HL-60/S4 treated with retinoic acid at 250 ng/mL for 4 days and 3 days (cell line): ENCODE measurements around the gene PLPPR1.

Source experiments
- in situ Hi-C: fragments of 300-500 bp; cut with MboI; formaldehyde crosslinking; loops from 2 replicates; pipeline ENCODE4 v1.7.0; 2022; ENCODE audit warnings: low sequenced_read_pairs

The PLPPR1 gene

DNA sequence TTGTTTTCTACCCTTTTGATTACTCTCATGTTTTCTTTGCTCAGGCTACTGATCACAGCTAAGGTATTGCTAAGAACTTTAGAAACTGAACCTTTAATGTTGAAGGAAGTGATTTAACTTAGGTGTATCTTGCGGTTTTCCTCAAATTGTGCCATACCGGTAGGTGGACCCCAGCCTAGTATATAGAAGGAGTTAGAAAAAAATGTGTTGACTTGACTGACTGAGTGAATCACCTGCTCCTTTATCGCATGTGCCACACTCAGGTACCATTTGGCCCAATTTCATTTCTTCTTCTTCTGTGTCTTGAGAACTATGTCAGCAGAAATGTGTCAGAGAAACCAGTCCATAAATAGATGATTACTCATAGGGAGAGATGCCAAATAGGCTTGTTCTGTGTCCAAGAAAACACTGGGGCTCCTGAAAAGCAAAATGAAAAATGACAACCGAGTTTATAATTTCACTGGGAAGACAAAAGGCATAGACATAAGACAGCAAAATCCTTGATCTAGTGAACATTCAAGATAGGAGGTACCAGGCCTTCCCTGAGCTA is 19.4 kb downstream of the PLPPR1 start:
- in situ Hi-C loops: no loop called here

DNA sequence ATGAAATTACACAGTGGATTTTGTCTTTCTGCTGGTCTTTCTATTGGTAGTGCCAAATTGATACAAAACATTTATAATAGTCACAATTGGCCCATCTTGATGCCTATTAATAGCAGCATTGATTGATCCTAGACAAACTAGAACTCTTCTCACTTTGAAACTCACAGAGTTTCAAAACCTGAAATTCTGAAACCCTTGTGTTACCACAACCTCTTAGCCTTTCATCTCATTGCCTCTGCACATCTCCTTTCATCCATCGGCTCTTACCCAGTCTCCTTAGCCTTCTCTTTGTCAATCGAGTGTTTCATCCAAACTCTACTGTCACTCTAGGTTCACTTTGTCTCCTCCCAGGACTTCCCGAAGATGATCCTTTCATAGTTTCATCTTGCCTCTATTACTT is 22.1 kb downstream of the PLPPR1 start:
- in situ Hi-C loops: no loop called here

DNA sequence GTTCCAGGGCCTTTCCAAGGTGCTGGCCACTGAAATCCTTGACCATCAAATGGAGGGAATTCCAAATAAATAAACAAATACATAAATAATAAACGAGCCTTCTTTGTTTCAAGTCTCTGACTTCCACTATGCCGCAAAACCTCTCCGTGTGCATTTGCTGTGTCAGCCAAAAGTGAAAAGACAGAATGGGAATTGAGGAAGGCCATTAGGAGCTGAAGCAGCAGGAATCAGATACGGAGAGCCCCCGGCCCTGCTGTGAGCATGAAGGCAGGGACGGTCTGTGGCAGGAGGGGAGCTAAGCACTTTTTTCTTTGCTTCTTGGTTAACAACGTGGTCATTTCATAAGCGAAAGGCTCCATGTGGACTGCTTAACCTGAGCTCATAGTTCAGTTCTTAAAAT is 26.1 kb downstream of the PLPPR1 start:
- in situ Hi-C loops: no loop called here

DNA sequence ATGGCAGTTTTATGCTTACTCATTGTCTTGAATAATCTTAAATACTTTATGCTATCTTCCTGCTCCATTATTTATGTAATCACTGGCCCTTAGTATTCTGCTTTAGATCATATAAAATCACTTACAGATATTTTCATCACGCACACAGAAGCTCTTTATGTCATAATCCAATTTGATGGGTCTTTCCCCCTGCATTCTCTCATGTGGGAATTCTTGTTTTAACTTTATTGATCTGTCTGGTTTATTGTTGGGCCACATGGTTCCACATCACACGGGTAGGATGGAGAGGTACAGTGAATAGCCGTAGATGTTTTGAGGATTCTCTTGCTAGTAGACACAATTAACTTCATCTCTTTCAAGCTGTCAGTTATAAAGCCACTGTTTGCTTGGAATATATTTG is 27.0 kb downstream of the PLPPR1 start:
- in situ Hi-C loops: no loop called here

DNA sequence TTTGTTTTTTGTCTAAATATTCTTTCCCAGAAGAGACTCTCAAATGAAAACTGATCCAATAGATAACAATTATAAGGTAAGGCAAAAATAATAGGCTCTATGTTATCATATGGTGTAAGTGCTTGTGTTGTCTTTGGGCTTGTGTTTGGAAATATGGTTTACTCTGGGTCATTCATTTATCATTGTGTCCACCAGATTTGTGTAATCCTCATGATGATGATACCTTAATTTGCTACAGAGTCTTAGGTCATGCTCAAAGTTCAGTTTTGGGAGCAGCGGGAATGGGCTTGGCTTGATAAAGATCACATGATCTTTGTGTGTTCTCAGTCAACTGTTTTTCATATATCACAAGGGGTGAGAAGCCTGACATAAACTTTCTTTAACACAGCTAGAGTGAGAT is 34.2 kb downstream of the PLPPR1 start:
- in situ Hi-C loops: no loop called here

DNA sequence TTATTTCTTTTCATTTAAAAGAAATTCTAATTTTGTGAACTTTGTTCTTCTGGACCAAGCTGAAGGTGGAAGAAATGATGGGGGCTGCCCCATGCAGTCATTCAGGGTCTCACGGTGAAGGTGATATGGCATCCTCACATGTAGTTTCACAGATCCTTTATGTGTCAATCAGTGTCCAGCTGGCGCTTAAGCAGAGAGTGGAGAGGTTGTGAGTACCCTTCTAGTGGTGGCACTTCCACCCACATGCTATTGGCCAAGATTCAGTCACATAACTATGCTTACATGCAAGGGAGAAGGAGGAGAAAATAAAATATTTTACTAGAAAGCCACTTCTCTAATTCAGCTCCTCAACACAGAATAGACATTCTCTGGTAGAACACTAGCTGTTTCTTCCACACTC is 34.7 kb downstream of the PLPPR1 start:
- in situ Hi-C loops: no loop called here

DNA sequence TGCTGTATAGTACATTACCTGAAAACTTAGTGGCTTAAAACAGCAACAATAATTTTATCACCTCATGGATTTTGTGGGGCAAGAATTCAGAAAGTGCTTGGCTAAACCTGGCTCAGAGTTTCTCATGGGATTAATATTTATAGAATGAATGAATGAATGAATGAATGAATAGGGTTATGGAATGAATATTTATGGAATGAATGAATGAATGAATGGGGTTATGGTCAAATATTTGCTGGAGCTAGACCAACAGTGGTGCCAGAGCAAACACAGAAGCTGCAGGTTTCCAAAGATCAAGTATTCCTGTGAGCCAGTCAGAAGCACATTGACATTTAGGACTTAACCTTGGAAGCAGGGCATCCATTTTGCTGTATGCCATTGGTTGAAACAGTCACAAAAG is 35.7 kb downstream of the PLPPR1 start:
- in situ Hi-C loops: no loop called here

DNA sequence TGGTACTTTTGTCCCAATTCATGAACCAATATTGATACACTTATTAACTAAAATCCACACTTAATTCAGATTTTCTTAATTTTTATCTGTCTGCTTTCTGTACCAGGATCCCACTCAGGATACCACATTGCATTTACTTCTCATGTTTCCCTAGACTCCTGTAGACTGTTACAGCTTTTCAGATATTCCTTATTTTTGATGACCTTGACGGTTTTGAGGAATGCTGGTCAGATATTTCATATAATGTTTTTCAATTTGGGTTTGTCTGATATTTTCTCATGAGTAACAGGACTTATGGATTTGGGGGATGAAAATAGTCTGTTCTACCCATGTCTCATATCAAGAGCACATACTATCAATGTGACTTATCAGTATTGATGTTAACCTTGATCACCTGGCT is 37.4 kb downstream of the PLPPR1 start:
- in situ Hi-C loops: no loop called here

DNA sequence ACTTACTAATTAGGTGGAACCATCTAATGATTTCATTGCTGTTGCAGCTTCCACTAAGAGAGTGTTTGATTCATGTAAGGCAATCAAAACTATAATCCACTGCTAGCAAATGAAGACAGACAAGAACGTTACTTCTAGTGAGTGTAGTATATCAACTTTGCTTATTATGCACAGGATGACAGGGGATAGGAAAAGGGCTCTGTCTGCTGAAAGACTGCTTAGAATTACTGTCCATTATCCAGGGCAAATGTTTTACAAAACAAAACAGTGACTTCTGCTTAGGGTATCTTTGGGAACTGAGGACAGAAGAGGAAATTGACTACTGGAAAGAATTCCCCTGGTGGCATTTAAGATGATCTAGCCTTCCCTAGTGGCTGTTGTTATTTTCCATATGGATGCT is 40.2 kb downstream of the PLPPR1 start:
- in situ Hi-C loops: no loop called here

DNA sequence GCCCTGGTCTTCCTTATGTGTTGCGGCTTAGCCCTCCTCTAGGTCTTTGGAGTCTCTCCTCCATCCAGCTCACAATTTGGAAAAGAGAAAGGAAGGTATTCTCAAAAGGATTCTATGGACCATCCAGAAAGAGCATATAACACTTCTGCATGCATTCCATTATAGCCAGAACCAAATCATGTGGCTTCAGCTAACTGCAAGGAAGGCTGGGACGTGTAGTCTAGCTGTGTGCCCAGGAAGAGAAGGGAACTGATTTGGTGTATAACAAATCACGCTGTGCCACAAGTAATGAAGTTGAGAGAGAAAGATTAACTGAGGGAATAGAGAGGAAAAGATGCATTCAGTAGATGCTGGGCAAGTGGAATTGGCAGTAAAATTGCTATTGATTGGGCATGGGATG is 43.7 kb downstream of the PLPPR1 start:
- in situ Hi-C loops: no loop called here

DNA sequence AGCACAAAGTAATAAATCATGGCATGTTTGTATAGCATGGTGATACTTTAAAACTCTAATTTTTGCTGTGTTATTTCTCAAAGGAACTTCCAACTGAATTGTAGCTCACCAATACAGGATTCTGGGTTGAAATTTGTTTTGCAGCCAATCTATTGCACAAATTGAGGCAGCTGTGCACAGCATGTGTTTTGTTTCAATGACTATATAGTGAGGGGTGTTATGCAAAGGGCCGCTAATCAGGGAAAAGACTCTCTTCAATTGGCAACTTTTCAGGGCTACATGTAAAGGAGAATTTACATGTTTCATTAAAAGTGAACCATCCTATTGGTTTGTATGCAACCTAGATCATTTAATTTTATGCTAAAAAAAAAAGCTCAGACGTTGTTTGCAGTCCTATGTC is 44.6 kb downstream of the PLPPR1 start:
- in situ Hi-C loops: no loop called here

DNA sequence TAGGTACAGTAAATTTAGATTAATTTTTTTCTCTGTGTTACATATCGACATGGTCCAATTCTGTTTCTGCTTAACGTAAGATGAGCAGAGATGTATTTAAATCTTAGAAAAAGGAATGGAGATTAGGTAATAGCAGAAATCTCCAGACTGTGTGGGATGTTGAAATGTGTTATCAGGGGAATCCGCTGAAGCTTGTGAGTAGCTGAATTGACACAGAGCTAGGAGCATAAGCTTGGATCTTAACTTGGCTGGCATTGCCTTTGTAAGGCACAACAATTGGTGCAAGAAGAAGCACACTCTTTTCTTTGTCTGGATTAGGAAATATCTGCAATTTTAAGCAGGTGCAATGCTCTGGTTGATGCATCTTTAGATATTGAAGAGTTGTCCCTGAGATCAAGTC is 53.1 kb downstream of the PLPPR1 start:
- in situ Hi-C loops: no loop called here

DNA sequence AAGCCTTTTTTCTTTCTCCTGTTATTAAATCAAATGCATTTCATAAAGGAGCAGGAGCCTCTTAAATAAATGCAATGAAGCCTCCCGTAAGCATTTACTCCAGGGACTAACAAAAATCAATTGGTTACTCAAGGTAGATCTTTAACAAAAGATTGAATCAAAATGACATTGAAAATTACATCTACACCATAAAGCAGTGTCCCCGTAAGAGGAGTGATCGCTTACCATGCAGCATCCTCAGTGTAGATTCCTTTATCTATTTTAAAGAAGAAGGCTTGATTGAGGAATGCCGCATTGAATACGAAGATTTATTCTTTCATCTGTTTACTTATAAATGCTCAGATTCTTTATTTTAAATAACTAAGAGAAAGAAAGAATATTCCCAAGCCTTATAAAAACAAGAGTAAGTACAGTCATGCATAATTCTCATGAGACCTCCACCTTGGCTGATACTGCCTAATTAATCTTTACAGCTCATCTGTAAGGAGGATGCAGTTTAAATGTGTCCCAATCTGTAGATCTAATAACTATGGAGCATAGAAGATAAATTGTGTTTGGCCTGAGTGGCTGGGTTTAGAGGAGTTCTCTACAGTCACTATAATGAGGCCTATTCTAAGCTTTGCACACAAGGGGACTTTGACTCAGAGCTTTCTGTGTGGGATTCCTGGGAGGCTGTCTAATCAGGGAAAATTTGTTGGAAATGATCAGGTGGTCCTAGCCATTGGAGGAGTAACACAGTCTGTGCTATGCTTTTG is 55.1 kb downstream of the PLPPR1 start:
- in situ Hi-C loops: no loop called here

DNA sequence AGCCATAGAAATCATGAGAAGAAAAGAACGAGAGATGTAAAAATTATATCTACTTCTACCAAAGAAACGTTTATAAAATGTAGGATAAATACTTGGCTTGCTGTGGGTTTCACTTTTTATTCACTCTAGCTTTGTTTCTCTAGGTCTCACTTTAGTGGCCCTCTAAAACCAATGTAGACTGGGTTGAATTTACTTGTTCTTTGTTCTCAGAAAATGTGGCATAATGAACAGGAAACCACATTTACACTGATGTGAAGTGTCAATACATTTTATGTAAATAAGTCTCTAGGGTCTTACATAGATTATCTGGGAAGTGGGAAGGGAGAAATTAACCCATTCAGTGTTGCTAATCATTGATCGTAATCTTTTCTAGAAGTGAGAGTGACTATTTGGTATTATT is 58.9 kb downstream of the PLPPR1 start:
- in situ Hi-C loops: no loop called here

DNA sequence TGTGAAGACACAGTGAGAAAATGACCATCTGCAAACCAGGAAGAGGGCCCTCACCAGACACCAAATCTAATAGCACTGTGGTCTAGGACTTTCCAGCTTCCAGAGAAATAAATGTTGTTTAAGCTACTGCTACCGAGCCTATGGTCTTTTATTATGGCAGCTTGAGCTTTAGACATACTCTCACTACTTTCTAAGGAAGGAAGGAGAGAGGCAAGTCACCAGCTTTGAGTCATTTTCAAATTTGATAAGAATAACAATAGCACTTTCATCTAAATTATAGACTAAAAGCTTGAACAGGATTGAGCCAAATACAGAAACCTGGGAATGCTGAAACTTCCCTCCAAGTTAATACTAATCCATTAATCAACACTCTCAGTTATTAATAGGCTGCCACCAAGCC is 64.4 kb downstream of the PLPPR1 start:
- in situ Hi-C loops: no loop called here

DNA sequence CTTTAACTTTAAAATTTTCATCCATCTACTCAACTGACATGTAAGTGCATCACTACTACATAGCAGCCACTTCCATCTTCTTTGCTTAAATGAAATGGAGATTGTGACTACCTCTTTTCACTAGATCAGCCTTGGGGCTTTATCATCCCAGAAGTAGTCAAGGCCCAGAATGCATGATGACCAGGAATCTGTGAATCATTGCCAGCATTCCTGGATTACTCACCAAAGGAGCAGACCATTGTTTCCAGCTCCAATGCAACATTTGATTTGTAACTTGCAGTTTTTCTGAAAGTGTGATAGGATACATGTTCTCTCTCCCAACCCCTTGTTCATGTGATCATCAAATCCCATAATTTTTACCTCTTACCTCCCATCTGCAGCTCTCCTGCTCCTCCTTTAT is 65.1 kb downstream of the PLPPR1 start:
- in situ Hi-C loops: no loop called here

DNA sequence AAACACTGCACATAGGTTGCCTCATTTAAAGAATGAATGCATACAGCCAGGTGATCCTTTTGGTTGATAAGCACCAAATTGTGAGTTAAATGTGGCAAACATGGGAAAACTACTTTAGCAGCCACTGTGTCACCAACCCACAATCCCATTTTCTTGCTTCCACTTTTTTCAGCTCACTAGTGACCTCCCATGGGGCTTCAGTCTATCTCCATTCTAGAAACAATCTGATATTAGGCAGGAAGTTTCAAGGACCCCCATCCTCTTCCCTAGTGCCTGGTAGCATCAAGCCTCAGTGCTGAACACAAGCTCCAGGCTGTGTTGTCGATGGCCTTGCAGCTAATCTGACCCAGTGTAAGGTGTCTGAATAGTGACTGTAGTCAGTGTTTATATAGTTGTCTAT is 66.2 kb downstream of the PLPPR1 start:
- in situ Hi-C loops: no loop called here

DNA sequence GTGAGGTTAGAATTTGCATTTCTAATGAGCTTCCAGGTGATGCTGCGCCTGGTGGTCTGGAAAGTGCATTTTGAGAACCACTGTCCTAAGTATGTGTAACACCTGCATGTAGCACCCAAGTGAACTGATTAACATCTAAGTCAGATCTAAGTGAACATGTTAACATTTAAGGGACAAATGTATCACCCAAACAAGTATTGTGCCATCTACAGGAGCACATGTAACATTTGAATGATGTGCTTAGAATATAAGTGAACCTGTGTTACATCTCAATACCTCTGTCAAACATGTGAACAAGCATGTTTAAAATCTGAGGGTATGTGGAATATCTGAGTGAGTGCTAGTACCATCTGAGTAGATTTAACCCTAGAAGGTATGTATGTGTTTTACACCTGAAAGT is 68.7 kb downstream of the PLPPR1 start:
- in situ Hi-C loops: no loop called here

DNA sequence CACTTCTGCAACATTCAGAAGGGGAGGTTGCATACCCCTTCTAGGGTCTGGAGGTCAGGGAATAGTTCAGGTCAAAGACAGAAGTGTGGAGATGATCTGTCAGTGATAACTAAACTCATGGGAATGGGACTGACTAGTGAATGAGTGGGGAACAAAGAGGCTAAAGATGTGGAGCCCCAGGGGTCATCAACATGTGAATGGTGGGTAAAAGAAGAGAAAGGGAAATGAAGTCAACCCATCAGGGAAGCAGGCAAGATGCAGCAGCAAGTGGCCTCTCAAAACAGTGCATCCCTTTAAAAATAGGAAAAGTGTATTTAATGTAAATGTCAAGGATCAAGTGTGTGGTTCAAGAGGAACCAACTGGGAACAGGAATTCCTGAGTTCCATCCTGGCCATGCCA is 69.9 kb downstream of the PLPPR1 start:
- in situ Hi-C loops: no loop called here

DNA sequence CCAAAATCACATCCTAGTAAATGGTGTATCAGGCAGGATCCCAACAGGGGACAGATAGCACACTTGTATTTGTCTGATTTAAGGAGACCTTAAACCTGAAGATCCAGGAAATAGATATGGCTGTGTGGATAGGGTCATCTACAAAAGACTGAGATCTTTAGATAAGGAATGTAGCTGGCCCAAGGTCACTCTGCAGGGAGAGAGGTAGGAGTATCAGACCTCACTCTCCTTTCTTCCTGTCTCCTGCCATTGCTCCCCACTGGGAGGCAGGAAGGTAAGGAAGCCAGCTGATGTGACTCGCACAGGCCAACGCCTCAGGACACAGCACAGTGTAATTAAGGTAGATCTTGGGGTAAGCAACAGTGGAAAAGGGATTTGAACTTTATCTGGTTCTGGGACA is 85.8 kb downstream of the PLPPR1 start:
- in situ Hi-C loops: no loop called here

DNA sequence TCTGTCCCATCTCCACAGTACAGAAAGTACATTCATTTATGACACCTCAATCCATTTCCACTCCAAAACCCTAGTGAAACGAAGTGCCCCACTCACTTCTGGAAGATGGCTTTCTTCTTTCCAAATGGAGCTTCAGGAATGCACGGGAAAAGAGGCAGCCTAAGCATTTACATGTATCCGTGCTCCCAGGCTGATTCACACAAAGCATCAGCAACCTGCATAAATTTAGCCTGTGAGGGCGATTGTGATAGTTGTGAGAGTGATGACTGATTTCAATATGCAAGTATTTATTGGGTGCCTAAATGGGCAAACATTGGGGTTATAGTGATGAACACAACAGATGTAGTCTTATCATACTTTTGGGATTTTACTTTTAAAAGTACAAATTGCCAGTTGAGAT is 86.6 kb downstream of the PLPPR1 start:
- in situ Hi-C loops: no loop called here

DNA sequence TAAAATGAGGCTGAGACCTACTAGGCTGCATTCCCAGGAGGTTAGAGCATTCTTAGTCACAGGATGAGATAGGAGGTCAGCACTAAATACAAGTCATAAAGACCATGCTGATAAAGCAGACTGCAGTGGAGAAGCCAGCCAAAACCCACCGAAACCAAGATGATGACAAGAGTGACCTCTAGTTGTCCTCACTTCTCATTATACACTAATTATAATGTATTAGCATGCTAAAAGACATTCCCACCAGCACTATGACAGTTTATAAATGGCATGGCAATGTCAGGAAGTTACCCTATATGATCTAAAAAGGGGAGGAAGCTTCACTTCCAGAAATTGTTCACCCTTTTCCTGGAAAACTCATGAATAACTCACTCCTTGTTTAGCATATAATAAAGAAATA is 88.6 kb downstream of the PLPPR1 start:
- in situ Hi-C loops: no loop called here

DNA sequence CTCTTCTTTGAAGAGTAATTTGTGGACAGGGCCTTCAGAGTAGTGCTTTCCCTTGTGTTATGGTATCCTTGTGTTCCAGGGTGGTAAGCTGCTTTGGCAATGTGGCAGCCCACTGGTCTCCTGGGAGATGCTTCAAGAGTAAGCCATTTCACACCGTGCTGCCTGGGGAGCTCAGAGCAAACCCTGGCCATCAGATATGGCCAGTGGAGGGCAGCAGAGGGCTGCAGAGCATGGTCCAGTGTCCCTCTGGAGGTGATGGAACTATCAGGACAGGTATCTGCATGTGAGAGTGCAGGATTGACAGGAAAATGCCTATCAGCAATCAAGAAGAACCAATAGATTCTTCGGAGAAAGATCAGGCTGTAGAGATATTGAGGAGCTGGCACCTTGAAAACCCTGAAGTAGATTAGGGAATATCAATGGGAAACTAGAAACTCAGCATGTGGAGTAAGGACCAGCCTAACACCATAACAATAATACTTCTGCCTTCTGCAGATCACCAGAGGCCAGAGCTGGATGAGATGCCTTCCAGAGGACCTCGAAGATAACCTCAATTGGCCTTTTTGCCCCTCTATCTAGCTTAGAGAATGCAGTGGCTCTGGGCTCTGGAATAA is 90.8 kb downstream of the PLPPR1 start:
- in situ Hi-C loops: no loop called here
